Spleen (tissue), 7 donors: ENCODE data around the gene METTL1.

Experiments
- POLR2AphosphoS5 ChIP-seq, 3 donors: sonication (generic); formaldehyde crosslinking; IDR thresholded peaks; one replicate each; pipeline ENCODE4 v1.5.1; 2017; ENCODE audit warnings: antibody characterized with exemption in 3 of 3
- TF ChIP-seq, protein P1 (sequence below), 11 experiments: fragments of 200-600 bp in 7 of 11; fragments of 450-650 bp in 4 of 11; sonication (generic) in 4 of 11; IDR thresholded peaks in 8 of 11; conservative IDR thresholded peaks in 3 of 11; 1 replicate in 7 of 11; 2 replicates in 4 of 11; pipeline versions ENCODE4 v1.4.0 to v1.8.0; 2016 to 2021; ENCODE audit warnings: antibody characterized with exemption in 11 of 11, inconsistent platforms in 4 of 11, mild to moderate bottlenecking in 1 of 11
- donor health status: DM: no; HTN: no; CAD: no; lungs with moderate emphysema.
- donor health status: DM: no; HTN: no; CAD: no.
- donor health status: DM: no; HTN: no; CAD: no.

DNA sequence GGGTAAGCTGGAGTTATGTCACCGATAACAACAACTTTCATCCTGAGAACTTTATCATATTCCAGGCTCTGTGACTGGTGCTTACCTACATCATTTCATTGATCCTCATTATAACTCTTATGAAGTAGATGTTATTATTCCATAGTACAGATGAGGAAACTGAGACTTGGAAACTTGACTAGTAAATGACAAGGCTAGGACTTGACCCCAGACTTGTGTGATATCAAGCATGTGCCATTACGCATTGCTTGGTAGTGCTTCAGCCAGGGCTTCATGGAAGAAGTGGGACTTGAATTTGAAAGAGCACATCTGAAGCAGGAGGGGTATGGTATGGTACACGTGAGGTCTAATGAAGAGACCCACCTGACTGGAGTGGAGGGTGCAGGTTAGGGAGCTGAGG, 34.8 kb upstream of the METTL1 start:
- TF ChIP-seq POLR2AphosphoS5 (IDR thresholded peaks at IDR 0.05) = no peak
- TF ChIP-seq, protein P1, sequence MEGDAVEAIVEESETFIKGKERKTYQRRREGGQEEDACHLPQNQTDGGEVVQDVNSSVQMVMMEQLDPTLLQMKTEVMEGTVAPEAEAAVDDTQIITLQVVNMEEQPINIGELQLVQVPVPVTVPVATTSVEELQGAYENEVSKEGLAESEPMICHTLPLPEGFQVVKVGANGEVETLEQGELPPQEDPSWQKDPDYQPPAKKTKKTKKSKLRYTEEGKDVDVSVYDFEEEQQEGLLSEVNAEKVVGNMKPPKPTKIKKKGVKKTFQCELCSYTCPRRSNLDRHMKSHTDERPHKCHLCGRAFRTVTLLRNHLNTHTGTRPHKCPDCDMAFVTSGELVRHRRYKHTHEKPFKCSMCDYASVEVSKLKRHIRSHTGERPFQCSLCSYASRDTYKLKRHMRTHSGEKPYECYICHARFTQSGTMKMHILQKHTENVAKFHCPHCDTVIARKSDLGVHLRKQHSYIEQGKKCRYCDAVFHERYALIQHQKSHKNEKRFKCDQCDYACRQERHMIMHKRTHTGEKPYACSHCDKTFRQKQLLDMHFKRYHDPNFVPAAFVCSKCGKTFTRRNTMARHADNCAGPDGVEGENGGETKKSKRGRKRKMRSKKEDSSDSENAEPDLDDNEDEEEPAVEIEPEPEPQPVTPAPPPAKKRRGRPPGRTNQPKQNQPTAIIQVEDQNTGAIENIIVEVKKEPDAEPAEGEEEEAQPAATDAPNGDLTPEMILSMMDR (IDR thresholded peaks at IDR 0.05 in 8 of 11, conservative IDR thresholded peaks at IDR 0.05 in 3 of 11) = no peak
